CD14-positive monocyte (primary cell): ENCODE measurements around the gene HIVEP3. TPM values are rescaled to one million over a fixed set of nuclear protein-coding genes. Genes with fewer than 3 reads are reported as not detected.

Experiments used
- DNase-seq, 3 donors: peaks; one replicate each; pipeline ENCODE4 v3.0.0-alpha.2; 2011 to 2022
- H2AFZ ChIP-seq: 2 replicates; pipeline ENCODE4 v1.6.0; 2012; ENCODE audit warnings: mild to moderate bottlenecking, low read depth, low read length, inconsistent platforms; ENCODE audit not compliant: insufficient read depth, poor library complexity, severe bottlenecking
- H3K27ac ChIP-seq, 2 donors: 1 replicate in 1 of 2; 2 replicates in 1 of 2; pipeline ENCODE4 v1.5.1; 2012 to 2013; ENCODE audit warnings: low read length in 2 of 2, control low read depth in 1 of 2, inconsistent platforms in 1 of 2, low read depth in 1 of 2, mild to moderate bottlenecking in 1 of 2
- H3K27me3 ChIP-seq, 2 donors: one replicate each; pipeline versions ENCODE4 v1.6.0 to v1.6.1; 2011 to 2013; ENCODE audit warnings: low read length in 2 of 2; ENCODE audit not compliant: control insufficient read depth in 2 of 2, insufficient read depth in 2 of 2
- H3K36me3 ChIP-seq, 2 donors: replicated peaks in 1 of 2; 1 replicate in 1 of 2; 2 replicates in 1 of 2; pipeline versions ENCODE4 v1.5.1 to v1.6.1; 2012 to 2013; ENCODE audit warnings: low read length in 2 of 2, control low read depth in 1 of 2, inconsistent platforms in 1 of 2, mild to moderate bottlenecking in 1 of 2; ENCODE audit not compliant: insufficient read depth in 2 of 2, control insufficient read depth in 1 of 2
- H3K4me1 ChIP-seq, 2 donors: 1 replicate in 1 of 2; 2 replicates in 1 of 2; pipeline versions ENCODE4 v1.5.1 to v1.6.1; 2012 to 2013; ENCODE audit warnings: low read length in 2 of 2, control low read depth in 1 of 2, inconsistent platforms in 1 of 2, mild to moderate bottlenecking in 1 of 2, moderate library complexity in 1 of 2; ENCODE audit not compliant: insufficient read depth in 2 of 2, control insufficient read depth in 1 of 2
- H3K4me2 ChIP-seq: replicated peaks from 2 replicates; pipeline ENCODE3; 2012; ENCODE audit warnings: low read length, moderate library complexity, mild to moderate bottlenecking; ENCODE audit not compliant: poor library complexity, severe bottlenecking; ENCODE audit errors: extremely low read depth
- H3K4me3 ChIP-seq, 3 experiments: fragments of 200-600 bp in 1 of 3; sonication (generic) in 1 of 3; replicated peaks in 1 of 3; 1 replicate in 2 of 3; 2 replicates in 1 of 3; pipeline ENCODE4 v1.5.1; 2011 to 2013; ENCODE audit warnings: low read length in 3 of 3, mild to moderate bottlenecking in 3 of 3, control low read depth in 2 of 3, low read depth in 2 of 3, inconsistent platforms in 1 of 3, moderate library complexity in 1 of 3
- H3K79me2 ChIP-seq: 2 replicates; pipeline ENCODE4 v1.6.0; 2012; ENCODE audit warnings: mild to moderate bottlenecking, control low read depth, inconsistent platforms, low read length, moderate library complexity; ENCODE audit not compliant: insufficient read depth
- H3K9ac ChIP-seq: 2 replicates; pipeline ENCODE4 v1.6.0; 2017; ENCODE audit warnings: low read length, mild to moderate bottlenecking; ENCODE audit not compliant: insufficient read depth, poor library complexity, severe bottlenecking
- H3K9me3 ChIP-seq, 2 donors: replicated peaks in 1 of 2; 1 replicate in 1 of 2; 2 replicates in 1 of 2; pipeline versions ENCODE4 v1.5.1 to v1.6.1; 2012 to 2013; ENCODE audit warnings: low read length in 2 of 2, control low read depth in 1 of 2; ENCODE audit not compliant: control insufficient read depth in 1 of 2, insufficient read depth in 1 of 2
- H4K20me1 ChIP-seq: 2 replicates; pipeline ENCODE4 v1.6.0; 2012; ENCODE audit warnings: mild to moderate bottlenecking, low read length, control low read depth, moderate library complexity; ENCODE audit not compliant: insufficient read depth
- H3K27ac Mint-ChIP-seq, 7 donors: one replicate each; pipeline ENCODE4 v1.8.0; 2020; ENCODE audit warnings: mild to moderate bottlenecking in 7 of 7, mixed read lengths in 7 of 7, moderate library complexity in 6 of 7, inconsistent platforms in 2 of 7
- H3K27me3 Mint-ChIP-seq, 3 donors: one replicate each; pipeline ENCODE4 v1.8.0; 2021 to 2022; ENCODE audit warnings: low read depth in 3 of 3, mild to moderate bottlenecking in 3 of 3, mixed read lengths in 3 of 3, moderate library complexity in 3 of 3, inconsistent platforms in 1 of 3
- H3K36me3 Mint-ChIP-seq, 2 donors: one replicate each; pipeline ENCODE4 v1.8.0; 2020; ENCODE audit warnings: mixed read lengths in 2 of 2, inconsistent platforms in 1 of 2, mild to moderate bottlenecking in 1 of 2
- H3K4me1 Mint-ChIP-seq: one replicate; pipeline ENCODE4 v1.8.0; 2020; ENCODE audit warnings: mild to moderate bottlenecking, mixed read lengths
- H3K4me3 Mint-ChIP-seq, 2 donors: one replicate each; pipeline ENCODE4 v1.8.0; 2020; ENCODE audit warnings: mild to moderate bottlenecking in 2 of 2, mixed read lengths in 2 of 2, moderate library complexity in 1 of 2
- H3K9me3 Mint-ChIP-seq, 7 donors: one replicate each; pipeline ENCODE4 v1.8.0; 2020 to 2022; ENCODE audit warnings: mixed read lengths in 7 of 7, mild to moderate bottlenecking in 6 of 7, moderate library complexity in 6 of 7, inconsistent platforms in 2 of 7
- WGBS: methylation state at CpG from one replicate; pipeline ENCODE4 v1.1.5; 2013; ENCODE audit warnings: missing lambda C conversion rate; ENCODE audit not compliant: insufficient coverage; 5-methylcytosine and 5-hydroxymethylcytosine counted together
- intact Hi-C, 2 donors: fragments of 100-400 bp; cut with micrococcal nuclease; formaldehyde crosslinking; loops; one replicate each; pipeline versions ENCODE4 v1.15.0 to v1.15.1; 2023
- polyA plus RNA-seq, 3 donors: library from polyadenylated mRNA; depleted of rRNA in 1 of 3; unstranded in 2 of 3; stranded (reverse) in 1 of 3; fragments of 300-500 nt in 2 of 3; fragments of >200 nt in 1 of 3; fragmentation: Illumina TruSeq in 2 of 3; gene quantifications; 1 replicate in 2 of 3; 2 replicates in 1 of 3; pipeline ENCODE4 v1.2.3, GENCODE V29; 2012 to 2021
- TF ChIP-seq, protein P1 (sequence below): fragments of 200-600 bp; IDR thresholded peaks from one replicate; pipeline ENCODE4 v1.8.0; 2022; ENCODE audit warnings: antibody characterized with exemption, mild to moderate bottlenecking

HIVEP3 gene
- polyA plus RNA-seq, 3 donors, result 1.2 to 3.7 (median 1.8) TPM

- H3K79me2 ChIP-seq, result no peaks in the 10 kb centered on the region
- H3K27me3 ChIP-seq, result peaks cover 0 to 5% of the 10 kb centered on the region in 2 donors
- H3K9me3 Mint-ChIP-seq, result no peaks in the 10 kb centered on the region
- no peaks in the 10 kb centered on the region for H3K9me3 ChIP-seq
- WGBS, result 93% methylated on average over 17 of the region's 20 CpGs
- H2AFZ ChIP-seq, result no peak overlapping the region
- H3K4me3 Mint-ChIP-seq, result no peak overlapping the region
- no peak overlapping the region for H3K4me3 ChIP-seq
- H3K9ac ChIP-seq, result no peak overlapping the region
- peaks cover 2 to 3% of the 10 kb centered on the region in 2 donors for H3K4me1 ChIP-seq
- no peak for DNase-seq
- no peak overlapping the region for H3K27ac ChIP-seq
- intact Hi-C loops, result no loop called here
- H3K4me1 Mint-ChIP-seq, result peaks cover 2% of the 10 kb centered on the region
- H3K36me3 ChIP-seq, result no peaks in the 10 kb centered on the region
- no peak overlapping the region for H3K4me2 ChIP-seq
- H3K27ac Mint-ChIP-seq, result no peak overlapping the region
- no peaks in the 10 kb centered on the region for H3K36me3 Mint-ChIP-seq
- H4K20me1 ChIP-seq, result no peaks in the 10 kb centered on the region
- TF ChIP-seq, protein P1, sequence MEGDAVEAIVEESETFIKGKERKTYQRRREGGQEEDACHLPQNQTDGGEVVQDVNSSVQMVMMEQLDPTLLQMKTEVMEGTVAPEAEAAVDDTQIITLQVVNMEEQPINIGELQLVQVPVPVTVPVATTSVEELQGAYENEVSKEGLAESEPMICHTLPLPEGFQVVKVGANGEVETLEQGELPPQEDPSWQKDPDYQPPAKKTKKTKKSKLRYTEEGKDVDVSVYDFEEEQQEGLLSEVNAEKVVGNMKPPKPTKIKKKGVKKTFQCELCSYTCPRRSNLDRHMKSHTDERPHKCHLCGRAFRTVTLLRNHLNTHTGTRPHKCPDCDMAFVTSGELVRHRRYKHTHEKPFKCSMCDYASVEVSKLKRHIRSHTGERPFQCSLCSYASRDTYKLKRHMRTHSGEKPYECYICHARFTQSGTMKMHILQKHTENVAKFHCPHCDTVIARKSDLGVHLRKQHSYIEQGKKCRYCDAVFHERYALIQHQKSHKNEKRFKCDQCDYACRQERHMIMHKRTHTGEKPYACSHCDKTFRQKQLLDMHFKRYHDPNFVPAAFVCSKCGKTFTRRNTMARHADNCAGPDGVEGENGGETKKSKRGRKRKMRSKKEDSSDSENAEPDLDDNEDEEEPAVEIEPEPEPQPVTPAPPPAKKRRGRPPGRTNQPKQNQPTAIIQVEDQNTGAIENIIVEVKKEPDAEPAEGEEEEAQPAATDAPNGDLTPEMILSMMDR, result no peak
- peaks cover 5 to 9% (median 7%) of the 10 kb centered on the region in 3 donors for H3K27me3 Mint-ChIP-seq
Observed at GRCh38 chr1:41501581-41501980, 417.1 kb downstream of the HIVEP3 start.

DNA sequence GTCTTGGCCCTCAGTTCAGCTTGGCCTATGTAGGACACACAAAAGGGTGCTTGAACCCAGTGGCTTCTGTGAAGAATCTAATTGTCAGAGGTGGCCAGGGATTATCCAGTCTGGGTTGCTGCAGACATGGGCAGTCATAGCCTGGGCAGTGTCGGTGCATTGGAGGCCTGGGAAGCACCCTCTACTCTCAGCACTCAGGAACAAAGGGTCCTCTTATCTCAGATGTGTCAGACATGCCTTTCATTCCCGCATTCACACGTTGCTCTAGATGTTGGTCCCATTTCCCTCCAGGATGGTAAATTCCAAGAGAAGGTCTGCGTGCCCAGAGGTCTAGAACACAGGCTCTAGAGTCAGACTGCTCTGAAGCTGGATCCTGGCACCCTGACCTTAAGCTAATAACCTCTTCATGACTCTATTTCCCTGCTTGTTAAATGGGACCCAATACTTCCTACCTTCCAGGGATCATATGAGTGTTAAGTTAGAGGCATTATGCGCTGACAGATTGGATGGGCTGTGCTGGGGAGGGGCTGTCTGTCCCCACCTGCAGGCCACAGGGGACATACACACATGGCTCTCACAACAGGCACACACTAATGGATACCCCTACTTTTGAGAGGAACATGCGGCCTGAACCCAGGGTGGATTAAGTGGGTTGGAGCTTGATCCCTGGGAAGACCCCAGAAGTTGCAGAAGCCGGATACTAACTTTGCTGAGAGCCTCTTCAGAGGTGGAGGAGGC lies 417.8 kb downstream of the HIVEP3 start:
- Histone ChIP-seq H3K9me3 (no peaks in the 10 kb centered on the region), H3K4me1 (peaks cover 5 to 9% of the 10 kb centered on the region in 2 donors), H3K36me3 (no peaks in the 10 kb centered on the region), H3K4me3 (no peak overlapping the region), H2AFZ (no peak overlapping the region), H3K27ac (no peak overlapping the region), H3K9ac (no peak overlapping the region), H3K79me2 (no peaks in the 10 kb centered on the region), H3K4me2 (no peak overlapping the region), H3K27me3 (peaks cover 0 to 5% of the 10 kb centered on the region in 2 donors), H4K20me1 (no peaks in the 10 kb centered on the region)
- WGBS, result 98% methylated on average over 6 of the region's 7 CpGs
- peaks cover 4% of the 10 kb centered on the region for H3K4me1 Mint-ChIP-seq
- DNase-seq, result no peak
- TF ChIP-seq, protein P1, result no peak
- H3K36me3 Mint-ChIP-seq, result no peaks in the 10 kb centered on the region
- no peak overlapping the region for H3K4me3 Mint-ChIP-seq
- H3K27me3 Mint-ChIP-seq, result peaks cover 5 to 15% (median 9%) of the 10 kb centered on the region in 3 donors
- H3K27ac Mint-ChIP-seq, result no peak overlapping the region
- intact Hi-C loops, result no loop called here
- no peaks in the 10 kb centered on the region for H3K9me3 Mint-ChIP-seq
